K562 (cell line): ENCODE measurements around the gene CDC45.
A peak's percentile ranks its signal among the peaks of the same experiment; 100 is the strongest.

Source experiments
- CEBPB ChIP-seq: fragments of 450-650 bp; IDR thresholded peaks from 2 replicates; pipeline ENCODE4 v1.6.1; 2016; ENCODE audit warnings: missing genetic modification characterization, missing compliant biosample characterization
- CTCF ChIP-seq, 3 experiments: IDR thresholded peaks in 2 of 3; conservative IDR thresholded peaks in 1 of 3; 2 replicates each; pipeline ENCODE4 v1.5.1; 2011 to 2012; ENCODE audit warnings: low read length in 3 of 3, mild to moderate bottlenecking in 3 of 3, control low read depth in 2 of 3, improper control_type of control experiment in 1 of 3, inconsistent platforms in 1 of 3, low read depth in 1 of 3, mixed read lengths in 1 of 3, moderate library complexity in 1 of 3; ENCODE audit not compliant: insufficient read depth in 2 of 3
- DNMT1 ChIP-seq: fragments of 450-650 bp; IDR thresholded peaks from 2 replicates; pipeline ENCODE4 v1.6.1; 2016; ENCODE audit warnings: antibody characterized with exemption, mild to moderate bottlenecking
- EP300 ChIP-seq: IDR thresholded peaks from 2 replicates; pipeline ENCODE4 v1.6.1; 2012; ENCODE audit warnings: low read length, improper control_type of control experiment
- GTF2A2 ChIP-seq: IDR thresholded peaks from 2 replicates; pipeline ENCODE4 v1.6.1; 2016; ENCODE audit warnings: mild to moderate bottlenecking, missing genetic modification characterization, missing compliant biosample characterization
- MTA3 ChIP-seq: fragments of 450-650 bp; formaldehyde crosslinking; IDR thresholded peaks from 2 replicates; pipeline ENCODE4 v1.6.1; 2017; ENCODE audit warnings: mild to moderate bottlenecking, borderline replicate concordance
- NELFE ChIP-seq: IDR thresholded peaks from 2 replicates; pipeline ENCODE4 v1.6.1; 2011; ENCODE audit warnings: mild to moderate bottlenecking; ENCODE audit not compliant: insufficient read depth, insufficient read length
- NKRF ChIP-seq: fragments of 450-650 bp; IDR thresholded peaks from 2 replicates; pipeline ENCODE4 v1.6.1; 2016; ENCODE audit warnings: borderline replicate concordance
- PBX2 ChIP-seq, 2 experiments: IDR thresholded peaks in 1 of 2; conservative IDR thresholded peaks in 1 of 2; 2 replicates each; pipeline ENCODE4 v1.6.1; 2016; ENCODE audit warnings: low read depth in 2 of 2, mild to moderate bottlenecking in 1 of 2, missing compliant biosample characterization in 1 of 2, missing genetic modification characterization in 1 of 2, moderate library complexity in 1 of 2
- POLR2A ChIP-seq: fragments of 450-650 bp; conservative IDR thresholded peaks from 2 replicates; pipeline ENCODE4 v1.6.1; 2016
- ZBTB5 ChIP-seq: fragments of 450-650 bp; IDR thresholded peaks from 2 replicates; pipeline ENCODE4 v1.6.1; 2017; ENCODE audit warnings: antibody characterized with exemption
- ZFPM2 ChIP-seq: fragments of 250-450 bp; sonication (Bioruptor Pico); IDR thresholded peaks from 2 replicates; pipeline ENCODE4 v1.5.1; 2022; ENCODE audit warnings: mild to moderate bottlenecking

- TF ChIP-seq MTA3 (no peak), PBX2 (CRISPR knock-in tag; IDR thresholded peaks at IDR 0.05; ENCODE audit: low read depth) (no peak), PBX2 (tag; conservative IDR thresholded peaks at IDR 0.05; ENCODE audit: low read depth) (no peak), GTF2A2 (tag) (no peak), POLR2A (peak; percentile 37), CTCF (IDR thresholded peaks at IDR 0.05 in 2 of 3, conservative IDR thresholded peaks at IDR 0.05 in 1 of 3; ENCODE audit: insufficient read depth in 2 of 3, low read depth in 1 of 3, low read length in 3 of 3) (no peak), NELFE (no peak), NKRF (no peak), ZBTB5 (no peak), DNMT1 (no peak), CEBPB (no peak), ZFPM2 (no peak), EP300 (no peak)
Measured at GRCh38 chr22:19504900-19505734, 25.4 kb downstream of the CDC45 start.
